GM19043 (cell line): Measurements from ENCODE around the gene INTS14.
"Not testable (repeated sequence)": the region's sequence is repeated elsewhere in the genome, so short reads cannot be mapped to it uniquely, and the experiment has no call there.

Experiments used
- ATAC-seq: cut with Tn5 transposase; IDR thresholded peaks from one replicate; pipeline ENCODE4 v1.9.1; 2021; ENCODE audit warnings: low read depth; ENCODE audit not compliant: unreplicated experiment

The INTS14 gene

GRCh38 chr15:65583701-65584100, 27.2 kb downstream of the INTS14 start:
- ATAC-seq = no peak

- ATAC-seq = no peak
Measured at GRCh38 chr15:65580287-65580686, 30.6 kb downstream of the INTS14 start.

GRCh38 chr15:65579762-65580161, 31.2 kb downstream of the INTS14 start:
- ATAC-seq = no peak

- ATAC-seq = no peak
Measured at GRCh38 chr15:65578904-65579728, 31.8 kb downstream of the INTS14 start.

- ATAC-seq = no peak
Measured at GRCh38 chr15:65577129-65577996, 33.6 kb downstream of the INTS14 start.

GRCh38 chr15:65576664-65577063, 34.3 kb downstream of the INTS14 start:
- ATAC-seq = no peak

- no peak for ATAC-seq
Measured at GRCh38 chr15:65571971-65572370, 39.0 kb downstream of the INTS14 start.

GRCh38 chr15:65569728-65570127, 41.2 kb downstream of the INTS14 start:
- ATAC-seq = no peak

- no peak for ATAC-seq
Measured at GRCh38 chr15:65561934-65562333, 49.0 kb downstream of the INTS14 start.

GRCh38 chr15:65559941-65560340, 51.0 kb downstream of the INTS14 start:
- no peak for ATAC-seq

GRCh38 chr15:65558997-65559760, 51.8 kb downstream of the INTS14 start:
- no peak for ATAC-seq

GRCh38 chr15:65558336-65558735, 52.6 kb downstream of the INTS14 start:
- ATAC-seq = no peak

GRCh38 chr15:65556622-65557021, 54.3 kb downstream of the INTS14 start:
- ATAC-seq = no peak

- no peak for ATAC-seq
Measured at GRCh38 chr15:65553691-65554090, 57.2 kb downstream of the INTS14 start.

- ATAC-seq = not testable (repeated sequence)
Measured at GRCh38 chr15:65552851-65553250, 58.1 kb downstream of the INTS14 start.

- no peak for ATAC-seq
Measured at GRCh38 chr15:65551183-65551582, 59.7 kb downstream of the INTS14 start.

- ATAC-seq = no peak
Measured at GRCh38 chr15:65550681-65551098, 60.2 kb downstream of the INTS14 start.

- not testable (repeated sequence) for ATAC-seq
Measured at GRCh38 chr15:65549288-65549687, 61.6 kb downstream of the INTS14 start.

GRCh38 chr15:65547841-65548240, 63.1 kb downstream of the INTS14 start:
- no peak for ATAC-seq

GRCh38 chr15:65541231-65541820, 69.6 kb downstream of the INTS14 start:
- ATAC-seq = no peak
